Right lobe of liver (tissue), 6 donors: ENCODE measurements around the gene VSTM4. TPM values are rescaled to one million over a fixed set of nuclear protein-coding genes. Genes with fewer than 3 reads are reported as not detected.

ENCODE experiments used
- ATAC-seq, 4 donors: fragments of 200-7000 bp; cut with Tn5 transposase; one replicate each; pipeline ENCODE4 v1.9.1; 2020; ENCODE audit warnings: mild to moderate bottlenecking in 4 of 4, moderate library complexity in 4 of 4
- DNase-seq, 3 donors: peaks; one replicate each; pipeline ENCODE4 v3.0.0-alpha.2; 2020
- H3K27ac ChIP-seq, 3 donors: fragments of 200-600 bp; one replicate each; pipeline ENCODE4 v1.8.0; 2022
- H3K27me3 ChIP-seq, 2 donors: fragments of 200-600 bp; one replicate each; pipeline ENCODE4 v1.8.0; 2022
- H3K36me3 ChIP-seq, 4 donors: fragments of 200-600 bp; sonication (generic) in 1 of 4; one replicate each; pipeline versions ENCODE4 v1.5.1 to v1.8.0; 2017 to 2022; ENCODE audit warnings: control low read depth in 1 of 4
- H3K4me1 ChIP-seq, 4 donors: fragments of 200-600 bp; sonication (generic) in 1 of 4; one replicate each; pipeline versions ENCODE4 v1.5.1 to v1.8.0; 2017 to 2022; ENCODE audit warnings: control low read depth in 1 of 4
- H3K4me3 ChIP-seq, 3 donors: fragments of 200-600 bp; one replicate each; pipeline ENCODE4 v1.8.0; 2022
- H3K9me3 ChIP-seq, 4 donors: fragments of 200-600 bp; sonication (generic) in 1 of 4; one replicate each; pipeline versions ENCODE4 v1.5.1 to v1.8.0; 2017 to 2022; ENCODE audit warnings: control low read depth in 1 of 4
- POLR2A ChIP-seq: fragments of 450-650 bp; IDR thresholded peaks from one replicate; pipeline ENCODE4 v1.6.1; 2017; ENCODE audit warnings: antibody characterized with exemption, mild to moderate bottlenecking
- WGBS: methylation state at CpG from one replicate; pipeline ENCODE4 v1.1.6; 2018; ENCODE audit warnings: low coverage, low lambda C conversion rate; ENCODE audit not compliant: insufficient coverage; ENCODE audit errors: missing lambda C conversion rate; 5-methylcytosine and 5-hydroxymethylcytosine counted together
- intact Hi-C, 2 donors: fragments of 100-400 bp; cut with DNase I; formaldehyde crosslinking; loops; one replicate each; pipeline versions ENCODE4 v1.11.2 to v1.14.1; 2022
- total RNA-seq, 6 experiments: library from RNA; depleted of rRNA in 2 of 6; stranded (reverse); fragments of >200 nt in 2 of 6; fragmentation: NEBNext Ultra II Directional in 3 of 6; extraction: Animal tissue kit (Norgen Biotek cat#: 25700) in 3 of 6; gene quantifications; one replicate each; pipeline versions ENCODE4 v1.1.0 to v1.2.4, GENCODE V29; 2016 to 2023
- TF ChIP-seq, protein P1 (sequence below), 4 donors: fragments of 200-600 bp in 3 of 4; fragments of 450-650 bp in 1 of 4; IDR thresholded peaks; one replicate each; pipeline versions ENCODE4 v1.5.1 to v1.8.0; 2016 to 2022; ENCODE audit warnings: antibody characterized with exemption in 4 of 4, mild to moderate bottlenecking in 2 of 4
- donor health status: DM: no; HTN: yes; CAD: no.
- donor health status: DM: no; HTN: no; CAD: no.
- donor health status: DM: no; HTN: no; CAD: no.
- donor health status: DM: no; HTN: yes; CAD: no.
- donor health status: DM: no; HTN: yes; CAD: no.

Gene VSTM4
- total RNA-seq, 6 experiments from 2014 or later, result 2.1 to 6.6 (median 3.1) TPM

- no peak for ATAC-seq
- TF ChIP-seq, protein P1, sequence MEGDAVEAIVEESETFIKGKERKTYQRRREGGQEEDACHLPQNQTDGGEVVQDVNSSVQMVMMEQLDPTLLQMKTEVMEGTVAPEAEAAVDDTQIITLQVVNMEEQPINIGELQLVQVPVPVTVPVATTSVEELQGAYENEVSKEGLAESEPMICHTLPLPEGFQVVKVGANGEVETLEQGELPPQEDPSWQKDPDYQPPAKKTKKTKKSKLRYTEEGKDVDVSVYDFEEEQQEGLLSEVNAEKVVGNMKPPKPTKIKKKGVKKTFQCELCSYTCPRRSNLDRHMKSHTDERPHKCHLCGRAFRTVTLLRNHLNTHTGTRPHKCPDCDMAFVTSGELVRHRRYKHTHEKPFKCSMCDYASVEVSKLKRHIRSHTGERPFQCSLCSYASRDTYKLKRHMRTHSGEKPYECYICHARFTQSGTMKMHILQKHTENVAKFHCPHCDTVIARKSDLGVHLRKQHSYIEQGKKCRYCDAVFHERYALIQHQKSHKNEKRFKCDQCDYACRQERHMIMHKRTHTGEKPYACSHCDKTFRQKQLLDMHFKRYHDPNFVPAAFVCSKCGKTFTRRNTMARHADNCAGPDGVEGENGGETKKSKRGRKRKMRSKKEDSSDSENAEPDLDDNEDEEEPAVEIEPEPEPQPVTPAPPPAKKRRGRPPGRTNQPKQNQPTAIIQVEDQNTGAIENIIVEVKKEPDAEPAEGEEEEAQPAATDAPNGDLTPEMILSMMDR (IDR thresholded peaks at IDR 0.05), result no peak
- no peak for TF ChIP-seq POLR2A
- Histone ChIP-seq H3K36me3 (no peaks in the 10 kb centered on the region), H3K4me3 (no peak overlapping the region), H3K4me1 (no peaks in the 10 kb centered on the region), H3K27ac (no peak overlapping the region), H3K9me3 (no peaks in the 10 kb centered on the region), H3K27me3 (no peaks in the 10 kb centered on the region)
- no peak for DNase-seq
- intact Hi-C loops, result no loop called here
- 46% methylated on average over 3 of the region's 3 CpGs for WGBS
These were observed 119.0 kb downstream of the VSTM4 start for GRCh38 chr10:48996329-48996728.

DNA sequence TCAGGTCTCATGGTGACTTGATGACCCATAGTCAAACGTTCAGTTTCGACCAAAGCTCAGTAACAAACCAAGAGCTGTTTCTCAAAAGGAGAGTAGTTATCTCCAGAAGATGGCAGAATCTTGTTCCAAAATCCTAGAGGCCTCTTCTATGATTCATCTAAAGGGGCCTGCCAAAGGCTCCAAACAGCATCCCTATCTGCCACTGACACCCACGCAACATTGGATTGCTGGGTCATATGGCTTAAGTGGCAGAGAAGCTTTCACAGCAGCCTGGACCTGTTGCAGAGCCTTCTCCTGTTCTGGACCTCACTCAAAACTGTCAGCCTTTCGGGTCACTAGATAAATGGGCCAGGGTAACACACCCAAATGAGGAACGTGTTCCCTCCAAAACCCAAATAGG is 121.7 kb downstream of the VSTM4 start:
- TF ChIP-seq POLR2A, result no peak
- TF ChIP-seq, protein P1 (IDR thresholded peaks at IDR 0.05), result no peak
- no peaks in the 10 kb centered on the region for H3K36me3 ChIP-seq
- H3K4me1 ChIP-seq, result no peaks in the 10 kb centered on the region
- DNase-seq, result no peak
- no peak for ATAC-seq
- 86% methylated on average over 3 of the region's 5 CpGs for WGBS
- H3K9me3 ChIP-seq, result no peaks in the 10 kb centered on the region
- H3K27ac ChIP-seq, result no peak overlapping the region
- intact Hi-C loops, result no loop called here
- no peak overlapping the region for H3K4me3 ChIP-seq
- no peaks in the 10 kb centered on the region for H3K27me3 ChIP-seq

DNA sequence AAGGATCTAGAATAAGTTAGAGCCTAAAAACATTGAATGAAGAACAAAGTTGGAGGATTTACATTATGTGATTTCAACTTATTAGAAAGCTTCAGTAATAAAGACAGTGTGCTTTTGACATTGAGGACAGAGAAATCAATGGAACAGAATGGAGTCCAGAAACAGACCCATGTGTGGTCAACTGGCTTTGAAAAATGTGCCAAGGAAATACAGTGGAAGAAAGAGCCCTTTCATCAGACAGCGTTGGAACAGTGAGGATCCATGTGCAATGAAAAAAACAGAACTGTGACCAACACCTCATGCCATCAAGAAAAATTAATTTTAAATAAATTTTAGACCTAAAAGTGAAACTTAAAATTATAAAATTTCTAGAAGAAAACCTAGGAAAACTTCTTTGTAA is 125.1 kb downstream of the VSTM4 start:
- intact Hi-C loops, result no loop called here
- ATAC-seq (no peak), DNase-seq (no peak)
- Histone ChIP-seq H3K9me3 (no peaks in the 10 kb centered on the region), H3K4me1 (no peaks in the 10 kb centered on the region), H3K27me3 (no peaks in the 10 kb centered on the region), H3K27ac (no peak overlapping the region), H3K4me3 (no peak overlapping the region), H3K36me3 (no peaks in the 10 kb centered on the region)
- WGBS, result 82% methylated on average over 1 of the region's 1 CpG
- TF ChIP-seq, protein P1 (IDR thresholded peaks at IDR 0.05), result no peak
- no peak for TF ChIP-seq POLR2A

GRCh38 chr10:48985621-48986158 is 129.6 kb downstream of the VSTM4 start:
- ATAC-seq, result no peak
- TF ChIP-seq POLR2A, result no peak
- TF ChIP-seq, protein P1 (IDR thresholded peaks at IDR 0.05), result no peak

More at GRCh38 chr10:48985621-48986158, 129.6 kb downstream of the VSTM4 start:
- intact Hi-C loops, result no loop called here
- H3K36me3 ChIP-seq, result no peaks in the 10 kb centered on the region
- no peak overlapping the region for H3K4me3 ChIP-seq
- 100% methylated on average over 1 of the region's 7 CpGs for WGBS
- H3K27ac ChIP-seq, result no peak overlapping the region
- H3K9me3 ChIP-seq, result no peaks in the 10 kb centered on the region
- no peak for DNase-seq
- H3K27me3 ChIP-seq, result no peaks in the 10 kb centered on the region
- no peaks in the 10 kb centered on the region for H3K4me1 ChIP-seq
